A549 (cell line): Measurements from ENCODE around the gene CFAP161. TPM values are rescaled to one million over a fixed set of nuclear protein-coding genes. Genes with fewer than 3 reads are reported as not detected.
A peak's percentile ranks its signal among the peaks of the same experiment; 100 is the strongest.

Experiments used
- ATAC-seq, 2 experiments: fragments of 200-7000 bp in 1 of 2; fragments of >200 bp in 1 of 2; cut with Nextera tagmentation in 1 of 2; cut with Tn5 transposase in 1 of 2; 3 replicates each; pipeline versions ENCODE4 v1.8.0 to v1.9.1; 2018 to 2020; ENCODE audit warnings: mild to moderate bottlenecking in 1 of 2, moderate library complexity in 1 of 2
- CTCF ChIA-PET: fragments of 300-600 bp; sonication (Branson Sonifier 250); formaldehyde crosslinking; extraction: SDS; loops from one replicate; lab custom pipeline; 2021; ENCODE audit warnings: antibody characterized with exemption, inconsistent platforms; lab: Yijun Ruan, JAX
- POLR2A ChIA-PET: fragments of 350-600 bp; formaldehyde crosslinking; extraction: SDS; loops from one replicate; lab custom pipeline; 2021; ENCODE audit warnings: antibody characterized with exemption, inconsistent platforms; lab: Yijun Ruan, JAX
- DNase-seq, 2 experiments: peaks; one replicate each; pipeline versions ENCODE4 v3.0.0 to v3.0.0-alpha.2; 2011 to 2016; ENCODE audit warnings: low read depth in 1 of 2, low spot score in 1 of 2
- FAIRE-seq: peaks from 2 replicates; lab custom pipeline; 2011; peaks lifted over from hg19 to GRCh38; lab: Jason Lieb, UNC
- H3K27ac ChIP-seq, 2 experiments: fragments of >200 bp; sonication (Bioruptor Twin); formaldehyde crosslinking; 3 replicates each; pipeline ENCODE4 v1.5.1; 2016 to 2017
- H3K4me1 ChIP-seq: fragments of >200 bp; sonication (Bioruptor Twin); formaldehyde crosslinking; 3 replicates; pipeline ENCODE4 v1.6.1; 2016
- H3K4me2 ChIP-seq: fragments of >200 bp; sonication (Bioruptor Twin); formaldehyde crosslinking; 3 replicates; pipeline ENCODE4 v1.6.1; 2016
- H3K4me3 ChIP-seq: fragments of >200 bp; sonication (Bioruptor Twin); formaldehyde crosslinking; 3 replicates; pipeline ENCODE4 v1.5.1; 2016
- H3K9me3 ChIP-seq: fragments of >200 bp; sonication (Bioruptor Twin); formaldehyde crosslinking; 3 replicates; pipeline ENCODE4 v1.6.1; 2016
- BHLHE40 ChIP-seq: IDR thresholded peaks from 2 replicates; pipeline ENCODE4 v1.6.1; 2012; ENCODE audit warnings: low read depth, low read length, inconsistent platforms
- CBX2 ChIP-seq: fragments of 200-600 bp; sonication (generic); IDR thresholded peaks from 2 replicates; pipeline ENCODE4 v1.6.1; 2016; ENCODE audit warnings: low read depth, mild to moderate bottlenecking, borderline replicate concordance
- CBX8 ChIP-seq: fragments of 200-600 bp; sonication (generic); IDR thresholded peaks from 2 replicates; pipeline ENCODE4 v1.6.1; 2016
- CEBPB ChIP-seq, 2 experiments: fragments of >200 bp in 1 of 2; sonication (Bioruptor Twin) in 1 of 2; formaldehyde crosslinking in 1 of 2; IDR thresholded peaks; 2 replicates each; pipeline ENCODE4 v1.6.1; 2012 to 2016
- CHD2 ChIP-seq: fragments of 150-350 bp; IDR thresholded peaks from 2 replicates; pipeline ENCODE4 v1.6.1; 2014; ENCODE audit warnings: low read length; ENCODE audit not compliant: partially characterized antibody
- EHF ChIP-seq: fragments of 250-450 bp; sonication (Bioruptor Pico); IDR thresholded peaks from 2 replicates; pipeline ENCODE4 v1.5.0; 2020; ENCODE audit warnings: mild to moderate bottlenecking
- EHMT2 ChIP-seq: fragments of 200-600 bp; sonication (generic); IDR thresholded peaks from 2 replicates; pipeline ENCODE4 v1.6.1; 2016; ENCODE audit warnings: antibody characterized with exemption, low read depth, mild to moderate bottlenecking, moderate library complexity
- EP300 ChIP-seq, 2 experiments: fragments of >200 bp; sonication (Bioruptor Twin); formaldehyde crosslinking; IDR thresholded peaks; 2 replicates in 1 of 2; 3 replicates in 1 of 2; pipeline ENCODE4 v1.6.1; 2016 to 2017
- ESRRA ChIP-seq: fragments of 150-350 bp; IDR thresholded peaks from 2 replicates; pipeline ENCODE4 v1.6.1; 2014; ENCODE audit warnings: mild to moderate bottlenecking, low read length, borderline replicate concordance
- GATA3 ChIP-seq: IDR thresholded peaks from 2 replicates; pipeline ENCODE4 v1.6.1; 2012; ENCODE audit warnings: borderline replicate concordance
- HOXB5 ChIP-seq: fragments of 250-450 bp; sonication (Bioruptor Pico); IDR thresholded peaks from 2 replicates; pipeline ENCODE4 v1.5.0; 2020; ENCODE audit warnings: mild to moderate bottlenecking, moderate library complexity
- JUN ChIP-seq, 2 experiments: fragments of >200 bp; sonication (Bioruptor Twin); formaldehyde crosslinking; IDR thresholded peaks; 2 replicates in 1 of 2; 3 replicates in 1 of 2; pipeline ENCODE4 v1.6.1; 2016 to 2017
- MAFK ChIP-seq: fragments of 450-650 bp; IDR thresholded peaks from 2 replicates; pipeline ENCODE4 v1.6.1; 2014; ENCODE audit not compliant: partially characterized antibody
- MAZ ChIP-seq: fragments of 150-350 bp; IDR thresholded peaks from 2 replicates; pipeline ENCODE4 v1.6.1; 2014; ENCODE audit warnings: antibody characterized with exemption, low read depth, low read length, borderline replicate concordance
- NFE2L2 ChIP-seq: fragments of 150-350 bp; conservative IDR thresholded peaks from 2 replicates; pipeline ENCODE4 v1.6.1; 2014; ENCODE audit warnings: low read length
- NPAS2 ChIP-seq: fragments of 250-450 bp; sonication (Bioruptor Pico); IDR thresholded peaks from 2 replicates; pipeline ENCODE4 v1.8.0; 2022; ENCODE audit warnings: mild to moderate bottlenecking, moderate library complexity, borderline replicate concordance
- PHF8 ChIP-seq: fragments of 200-600 bp; sonication (generic); IDR thresholded peaks from 2 replicates; pipeline ENCODE4 v1.6.1; 2016; ENCODE audit warnings: low read depth, mild to moderate bottlenecking, antibody characterized with exemption, moderate library complexity, borderline replicate concordance
- RARB ChIP-seq: fragments of 250-450 bp; sonication (Bioruptor Pico); IDR thresholded peaks from 2 replicates; pipeline ENCODE4 v1.8.0; 2021; ENCODE audit warnings: mild to moderate bottlenecking, moderate library complexity
- RCOR1 ChIP-seq: fragments of 150-350 bp; IDR thresholded peaks from 2 replicates; pipeline ENCODE4 v1.6.1; 2014; ENCODE audit warnings: antibody characterized with exemption, low read length, low read depth
- ZFP36 ChIP-seq: fragments of 450-650 bp; IDR thresholded peaks from 2 replicates; pipeline ENCODE4 v1.6.1; 2014; ENCODE audit warnings: borderline replicate concordance; ENCODE audit not compliant: partially characterized antibody
- ZSCAN20 ChIP-seq: fragments of 250-450 bp; sonication (Bioruptor Pico); IDR thresholded peaks from 2 replicates; pipeline ENCODE4 v1.8.0; 2022; ENCODE audit warnings: mild to moderate bottlenecking, moderate library complexity
- WGBS: methylation state at CpG from one replicate; pipeline ENCODE4 v1.1.6; 2017; ENCODE audit errors: missing lambda C conversion rate; 5-methylcytosine and 5-hydroxymethylcytosine counted together
- polyA plus RNA-seq, 4 experiments: library from polyadenylated mRNA; depleted of rRNA in 3 of 4; stranded (reverse); fragments of >200 nt; fragmentation: RNase III in 1 of 4; extraction: RNeasy Plus Mini Kit Qiagen cat#74134 plus additional on column Dnase treatment in 1 of 4; gene quantifications; 2 replicates in 3 of 4; 3 replicates in 1 of 4; pipeline ENCODE4 v1.2.3, GENCODE V29; 2011 to 2017
- TF ChIP-seq, protein P1 (sequence below): fragments of >200 bp; sonication (Bioruptor Twin); formaldehyde crosslinking; IDR thresholded peaks from 3 replicates; pipeline ENCODE4 v1.5.1; 2016
- TF ChIP-seq, protein P2 (sequence below): fragments of >200 bp; sonication (Bioruptor Twin); formaldehyde crosslinking; IDR thresholded peaks from 3 replicates; pipeline ENCODE4 v1.6.1; 2016
- TF ChIP-seq, protein P3 (sequence below): IDR thresholded peaks from 2 replicates; pipeline ENCODE4 v1.6.1; 2012; ENCODE audit warnings: low read depth, borderline replicate concordance

CFAP161 gene
- polyA plus RNA-seq, 2 of the 4 experiments (the other 2 are of a cell fraction), result not detected

DNA sequence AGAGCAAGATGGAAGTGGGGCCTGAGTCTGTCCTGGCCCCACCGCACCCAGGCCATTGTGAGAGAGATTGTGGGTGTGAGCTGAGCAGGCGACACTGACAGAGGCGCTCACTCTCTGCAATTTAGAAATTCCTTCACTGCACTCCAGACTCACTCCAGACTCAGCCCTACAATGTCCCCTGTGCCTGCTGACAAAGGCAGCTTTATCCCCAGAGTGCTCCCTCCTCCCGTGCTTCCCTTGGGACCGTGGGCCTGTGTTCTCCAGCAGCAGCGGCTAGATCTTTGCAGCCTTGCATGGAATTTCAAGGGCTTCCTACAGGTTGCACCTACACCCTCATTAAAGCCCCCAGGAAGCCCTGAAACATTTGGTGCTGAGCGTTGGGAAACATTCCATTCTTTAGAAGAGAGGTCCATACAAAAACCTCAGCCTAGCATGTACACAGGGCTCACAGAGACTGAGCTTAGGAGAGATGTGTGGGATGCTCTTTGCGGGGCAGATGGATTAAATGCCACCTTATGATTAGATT is 61.3 kb downstream of the CFAP161 start:
- no peak overlapping the region for H3K4me2 ChIP-seq
- ChIA-PET CTCF (interaction anchor here (0.5 to 1.3 kb wide), 4 partner anchors 12 to 264 kb away, joined by 3 to 4 read pairs (median 3); no protein-coding TSS in a partner anchor), POLR2A (no interaction called here)
- no peak for DNase-seq
- no peaks in the 10 kb centered on the region for H3K9me3 ChIP-seq
- H3K4me1 ChIP-seq, result no peaks in the 10 kb centered on the region
- no peak overlapping the region for H3K4me3 ChIP-seq
- H3K27ac ChIP-seq, result no peak overlapping the region
- TF ChIP-seq RARB (no peak), EP300 (IDR thresholded peaks at IDR 0.05) (no peak), RCOR1 (no peak), ZFP36 (no peak), ZSCAN20 (CRISPR knock-in tag) (no peak), NFE2L2 (no peak)
- TF ChIP-seq, protein P1, sequence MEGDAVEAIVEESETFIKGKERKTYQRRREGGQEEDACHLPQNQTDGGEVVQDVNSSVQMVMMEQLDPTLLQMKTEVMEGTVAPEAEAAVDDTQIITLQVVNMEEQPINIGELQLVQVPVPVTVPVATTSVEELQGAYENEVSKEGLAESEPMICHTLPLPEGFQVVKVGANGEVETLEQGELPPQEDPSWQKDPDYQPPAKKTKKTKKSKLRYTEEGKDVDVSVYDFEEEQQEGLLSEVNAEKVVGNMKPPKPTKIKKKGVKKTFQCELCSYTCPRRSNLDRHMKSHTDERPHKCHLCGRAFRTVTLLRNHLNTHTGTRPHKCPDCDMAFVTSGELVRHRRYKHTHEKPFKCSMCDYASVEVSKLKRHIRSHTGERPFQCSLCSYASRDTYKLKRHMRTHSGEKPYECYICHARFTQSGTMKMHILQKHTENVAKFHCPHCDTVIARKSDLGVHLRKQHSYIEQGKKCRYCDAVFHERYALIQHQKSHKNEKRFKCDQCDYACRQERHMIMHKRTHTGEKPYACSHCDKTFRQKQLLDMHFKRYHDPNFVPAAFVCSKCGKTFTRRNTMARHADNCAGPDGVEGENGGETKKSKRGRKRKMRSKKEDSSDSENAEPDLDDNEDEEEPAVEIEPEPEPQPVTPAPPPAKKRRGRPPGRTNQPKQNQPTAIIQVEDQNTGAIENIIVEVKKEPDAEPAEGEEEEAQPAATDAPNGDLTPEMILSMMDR, result no peak
- FAIRE-seq, result no peak
- ATAC-seq, result peak; percentile 37 to 51; a peak in 3 of 6 replicates
- WGBS, result 29% methylated on average over 8 of the region's 8 CpGs

DNA sequence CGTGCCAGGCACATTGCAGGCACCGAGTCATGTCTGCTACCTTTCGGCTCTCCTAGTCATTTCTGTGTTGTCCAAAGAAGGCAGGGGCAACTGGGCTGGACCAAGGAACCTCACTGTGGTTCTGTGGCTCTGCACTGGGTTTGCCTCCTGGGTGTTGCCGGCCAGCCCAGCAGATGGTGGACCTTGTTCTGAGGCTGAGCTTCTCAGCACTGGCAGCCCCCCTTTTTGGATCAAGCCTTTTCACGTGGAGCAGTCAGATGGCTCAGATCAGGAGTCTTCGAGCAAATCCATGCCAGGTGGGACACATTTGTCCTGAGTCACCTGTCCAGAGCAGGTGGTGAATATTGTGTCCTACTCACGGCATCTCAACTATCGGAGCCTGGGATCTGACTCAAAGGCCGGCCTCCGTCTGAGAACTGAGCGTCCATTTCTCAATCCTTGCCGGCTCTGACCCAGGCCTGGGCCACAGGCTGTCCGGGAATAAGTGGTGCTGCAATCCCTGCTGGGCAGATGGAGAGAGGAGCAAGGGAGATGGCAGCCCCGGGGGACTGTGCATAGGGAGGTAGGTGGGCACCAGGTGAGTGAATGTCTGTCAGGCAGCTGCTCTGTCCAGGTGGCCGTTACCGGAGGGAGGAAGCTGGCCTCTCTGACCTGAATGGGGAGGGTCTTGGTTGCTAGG is 62.6 kb downstream of the CFAP161 start, which contains the start of gene IL16:
Gene IL16 (plus strand): TSS at position 304 of the 679 bp plus-strand sequence. CDS start 28,521 bp downstream, outside the sequence.
- FAIRE-seq, result no peak
- ChIA-PET CTCF (interaction anchor here (0.5 to 1.6 kb wide), 2 partner anchors 35 to 70 kb away, joined by 3 read pairs; no protein-coding TSS in a partner anchor), POLR2A (no interaction called here)
- WGBS, result 39% methylated on average over 15 of the region's 16 CpGs
- Histone ChIP-seq H3K4me3 (no peak within 1 kb of the TSS), H3K9me3 (no peaks in the 10 kb centered on the region), H3K4me1 (no peaks in the 10 kb centered on the region), H3K27ac (no peak within 1 kb of the TSS), H3K4me2 (no peak within 1 kb of the TSS)
- no peak for TF ChIP-seq EHMT2
- TF ChIP-seq JUN (IDR thresholded peaks at IDR 0.05), result no peak
- no peak for TF ChIP-seq ESRRA
- TF ChIP-seq NFE2L2, result no peak
- TF ChIP-seq, protein P1, result no peak
- no peak for TF ChIP-seq EHF (CRISPR knock-in tag)
- TF ChIP-seq CBX2, result no peak
- TF ChIP-seq MAZ, result no peak
- TF ChIP-seq EP300 (IDR thresholded peaks at IDR 0.05), result no peak
- TF ChIP-seq CHD2, result no peak
- no peak for TF ChIP-seq CBX8
- no peak for TF ChIP-seq BHLHE40
- no peak for TF ChIP-seq CEBPB (IDR thresholded peaks at IDR 0.05)
- TF ChIP-seq MAFK, result no peak
- no peak for TF ChIP-seq HOXB5 (CRISPR knock-in tag)
- no peak for TF ChIP-seq NPAS2 (CRISPR knock-in tag)
- TF ChIP-seq, protein P2, sequence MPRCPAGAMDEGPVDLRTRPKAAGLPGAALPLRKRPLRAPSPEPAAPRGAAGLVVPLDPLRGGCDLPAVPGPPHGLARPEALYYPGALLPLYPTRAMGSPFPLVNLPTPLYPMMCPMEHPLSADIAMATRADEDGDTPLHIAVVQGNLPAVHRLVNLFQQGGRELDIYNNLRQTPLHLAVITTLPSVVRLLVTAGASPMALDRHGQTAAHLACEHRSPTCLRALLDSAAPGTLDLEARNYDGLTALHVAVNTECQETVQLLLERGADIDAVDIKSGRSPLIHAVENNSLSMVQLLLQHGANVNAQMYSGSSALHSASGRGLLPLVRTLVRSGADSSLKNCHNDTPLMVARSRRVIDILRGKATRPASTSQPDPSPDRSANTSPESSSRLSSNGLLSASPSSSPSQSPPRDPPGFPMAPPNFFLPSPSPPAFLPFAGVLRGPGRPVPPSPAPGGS, result no peak
- TF ChIP-seq, protein P3, sequence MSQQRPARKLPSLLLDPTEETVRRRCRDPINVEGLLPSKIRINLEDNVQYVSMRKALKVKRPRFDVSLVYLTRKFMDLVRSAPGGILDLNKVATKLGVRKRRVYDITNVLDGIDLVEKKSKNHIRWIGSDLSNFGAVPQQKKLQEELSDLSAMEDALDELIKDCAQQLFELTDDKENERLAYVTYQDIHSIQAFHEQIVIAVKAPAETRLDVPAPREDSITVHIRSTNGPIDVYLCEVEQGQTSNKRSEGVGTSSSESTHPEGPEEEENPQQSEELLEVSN, result no peak
- TF ChIP-seq GATA3, result no peak
- TF ChIP-seq PHF8, result no peak
- ATAC-seq, result no peak; a peak in 1 of 6 replicates
- no peak for DNase-seq
